Esophagus squamous epithelium (tissue), 5 donors: ENCODE data around the gene LRRC52. TPM values are rescaled to one million over a fixed set of nuclear protein-coding genes. Genes with fewer than 3 reads are reported as not detected.
"Not testable (repeated sequence)": the region's sequence is repeated elsewhere in the genome, so short reads cannot be mapped to it uniquely, and the experiment has no call there.

Experiments used
- DNase-seq: peaks from one replicate; lab custom pipeline; 2025; lab: John Stamatoyannopoulos, UW
- H3K27ac ChIP-seq, 4 donors: fragments of 200-600 bp; sonication (generic); one replicate each; pipeline ENCODE4 v1.5.1; 2016 to 2019; ENCODE audit warnings: mild to moderate bottlenecking in 1 of 4
- H3K27me3 ChIP-seq, 4 donors: fragments of 200-600 bp; sonication (generic); 1 replicate in 3 of 4; 2 replicates in 1 of 4; pipeline versions ENCODE4 v1.5.1 to v1.6.0; 2017 to 2021; ENCODE audit warnings: antibody characterized with exemption in 1 of 4
- H3K36me3 ChIP-seq, 3 donors: fragments of 200-600 bp; sonication (generic); one replicate each; pipeline ENCODE4 v1.5.1; 2016 to 2019
- H3K4me1 ChIP-seq, 3 donors: fragments of 200-600 bp; sonication (generic); one replicate each; pipeline ENCODE4 v1.5.1; 2017 to 2019
- H3K4me3 ChIP-seq, 4 donors: fragments of 200-600 bp; sonication (generic); 1 replicate in 3 of 4; 2 replicates in 1 of 4; pipeline ENCODE4 v1.5.1; 2016 to 2019; ENCODE audit warnings: mild to moderate bottlenecking in 2 of 4, moderate library complexity in 1 of 4
- H3K9me3 ChIP-seq, 3 donors: fragments of 200-600 bp; sonication (generic); one replicate each; pipeline ENCODE4 v1.5.1; 2016 to 2019
- POLR2A ChIP-seq, 4 donors: fragments of 450-650 bp; IDR thresholded peaks; one replicate each; pipeline ENCODE4 v1.6.1; 2017; ENCODE audit warnings: antibody characterized with exemption in 4 of 4, mild to moderate bottlenecking in 4 of 4, moderate library complexity in 3 of 4
- WGBS, 2 donors: methylation state at CpG; one replicate each; pipeline ENCODE4 v1.1.5; 2018; 5-methylcytosine and 5-hydroxymethylcytosine counted together
- intact Hi-C: fragments of 100-400 bp; cut with DNase I; formaldehyde crosslinking; loops from one replicate; pipeline ENCODE4 v1.15.0; 2022
- total RNA-seq, 4 donors: library from RNA; depleted of rRNA; stranded (reverse); fragments of >200 nt; gene quantifications; one replicate each; pipeline ENCODE4 v1.1.0, GENCODE V29; 2016
- TF ChIP-seq, protein P1 (sequence below), 6 experiments: fragments of 450-650 bp in 4 of 6; fragments of 200-600 bp in 2 of 6; sonication (generic) in 2 of 6; IDR thresholded peaks; one replicate each; pipeline ENCODE4 v1.5.1; 2016 to 2019; ENCODE audit warnings: antibody characterized with exemption in 6 of 6, mild to moderate bottlenecking in 4 of 6, moderate library complexity in 4 of 6
- donor health status: DM: yes; HTN: yes; CAD: no.

Gene LRRC52
- total RNA-seq, 4 donors from 2014 or later, result not detected

DNA sequence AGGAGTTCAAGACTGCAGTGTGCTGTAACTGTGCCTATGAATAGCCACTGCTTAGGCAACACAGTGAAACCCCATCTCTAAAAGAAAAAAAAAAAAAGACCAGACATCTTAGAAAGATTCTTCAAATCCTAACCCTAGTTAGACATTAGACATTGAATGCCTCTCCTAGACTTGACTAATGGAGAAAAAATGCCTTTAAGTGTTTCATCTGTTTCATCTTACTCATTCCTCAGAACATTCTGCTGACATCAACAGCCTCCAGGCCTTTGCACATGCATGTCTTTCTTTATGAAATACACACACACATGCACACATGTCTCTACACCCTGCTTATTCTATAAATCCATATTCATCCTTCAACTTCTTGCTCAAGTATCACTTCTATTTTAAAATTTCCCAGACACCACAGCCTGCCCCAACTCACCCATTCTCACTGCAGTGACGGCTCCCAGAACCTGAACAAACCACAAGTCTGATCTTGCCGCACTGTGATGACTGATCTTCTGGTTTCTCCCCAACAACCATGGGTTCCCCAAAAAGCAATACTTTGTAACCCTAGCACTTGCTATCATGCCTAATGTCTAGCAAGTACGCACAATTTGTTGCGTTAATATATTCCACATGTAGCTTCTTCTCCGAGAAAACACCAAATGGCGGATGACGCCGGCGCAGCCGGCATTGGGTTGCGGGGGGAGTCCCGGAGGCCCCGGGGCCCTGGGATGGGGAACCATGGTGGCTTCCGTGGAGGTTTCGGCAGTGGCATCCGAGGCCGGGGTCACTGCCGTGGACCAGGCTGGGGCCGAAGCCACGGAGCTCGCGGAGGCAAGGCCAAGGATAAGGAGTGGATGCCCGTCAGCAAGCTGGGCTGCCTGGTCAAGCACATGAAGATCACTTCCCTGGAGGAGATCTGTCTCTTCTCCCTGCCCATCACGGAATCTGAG is 37.4 kb downstream of the LRRC52 start:
- no peak for DNase-seq
- 61 to 87% methylated on average over 2 to 18 of the region's 24 CpGs for WGBS, 2 donors
- no peaks in the 10 kb centered on the region for H3K27me3 ChIP-seq
- H3K4me1 ChIP-seq, result peaks cover 0 to 6% (median 0%) of the 10 kb centered on the region in 3 donors
- no peak overlapping the region for H3K27ac ChIP-seq
- H3K4me3 ChIP-seq, result no peak overlapping the region
- H3K36me3 ChIP-seq, result no peaks in the 10 kb centered on the region
- no peaks in the 10 kb centered on the region for H3K9me3 ChIP-seq
- TF ChIP-seq, protein P1, sequence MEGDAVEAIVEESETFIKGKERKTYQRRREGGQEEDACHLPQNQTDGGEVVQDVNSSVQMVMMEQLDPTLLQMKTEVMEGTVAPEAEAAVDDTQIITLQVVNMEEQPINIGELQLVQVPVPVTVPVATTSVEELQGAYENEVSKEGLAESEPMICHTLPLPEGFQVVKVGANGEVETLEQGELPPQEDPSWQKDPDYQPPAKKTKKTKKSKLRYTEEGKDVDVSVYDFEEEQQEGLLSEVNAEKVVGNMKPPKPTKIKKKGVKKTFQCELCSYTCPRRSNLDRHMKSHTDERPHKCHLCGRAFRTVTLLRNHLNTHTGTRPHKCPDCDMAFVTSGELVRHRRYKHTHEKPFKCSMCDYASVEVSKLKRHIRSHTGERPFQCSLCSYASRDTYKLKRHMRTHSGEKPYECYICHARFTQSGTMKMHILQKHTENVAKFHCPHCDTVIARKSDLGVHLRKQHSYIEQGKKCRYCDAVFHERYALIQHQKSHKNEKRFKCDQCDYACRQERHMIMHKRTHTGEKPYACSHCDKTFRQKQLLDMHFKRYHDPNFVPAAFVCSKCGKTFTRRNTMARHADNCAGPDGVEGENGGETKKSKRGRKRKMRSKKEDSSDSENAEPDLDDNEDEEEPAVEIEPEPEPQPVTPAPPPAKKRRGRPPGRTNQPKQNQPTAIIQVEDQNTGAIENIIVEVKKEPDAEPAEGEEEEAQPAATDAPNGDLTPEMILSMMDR (IDR thresholded peaks at IDR 0.05), result no peak
- TF ChIP-seq POLR2A (IDR thresholded peaks at IDR 0.05), result no peak
- intact Hi-C loops, result no loop called here

DNA sequence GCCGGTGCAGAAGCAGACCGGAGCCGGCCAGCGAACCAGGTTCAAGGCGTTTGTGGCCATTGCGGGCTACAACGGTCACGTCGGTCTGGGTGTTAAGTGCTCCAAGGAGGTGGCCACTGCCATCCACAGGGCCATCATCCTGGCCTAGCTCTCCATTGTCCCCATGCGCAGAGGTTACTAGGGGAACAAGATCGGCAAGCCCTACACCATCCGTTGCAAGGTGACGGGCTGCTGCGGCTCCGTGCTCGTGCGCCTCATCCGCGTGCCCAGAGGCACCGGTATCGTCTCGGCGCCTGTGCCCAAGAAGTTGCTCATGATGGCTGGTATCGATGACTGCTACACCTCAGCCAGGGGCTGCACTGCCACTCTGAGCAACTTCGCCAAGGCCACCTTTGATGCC is 38.1 kb downstream of the LRRC52 start:
- Histone ChIP-seq H3K4me1 (peaks cover 0 to 6% (median 0%) of the 10 kb centered on the region in 3 donors), H3K36me3 (no peaks in the 10 kb centered on the region), H3K27me3 (peaks cover 0 to 3% (median under 1%) of the 10 kb centered on the region in 4 donors), H3K27ac (no peak overlapping the region), H3K9me3 (no peaks in the 10 kb centered on the region), H3K4me3 (no peak overlapping the region)
- TF ChIP-seq, protein P1 (IDR thresholded peaks at IDR 0.05), result no peak
- no peak for TF ChIP-seq POLR2A (IDR thresholded peaks at IDR 0.05)
- WGBS, 2 donors, result 97% methylated on average over 16 to 21 of the region's 25 CpGs
- no peak for DNase-seq
- intact Hi-C loops, result no loop called here

DNA sequence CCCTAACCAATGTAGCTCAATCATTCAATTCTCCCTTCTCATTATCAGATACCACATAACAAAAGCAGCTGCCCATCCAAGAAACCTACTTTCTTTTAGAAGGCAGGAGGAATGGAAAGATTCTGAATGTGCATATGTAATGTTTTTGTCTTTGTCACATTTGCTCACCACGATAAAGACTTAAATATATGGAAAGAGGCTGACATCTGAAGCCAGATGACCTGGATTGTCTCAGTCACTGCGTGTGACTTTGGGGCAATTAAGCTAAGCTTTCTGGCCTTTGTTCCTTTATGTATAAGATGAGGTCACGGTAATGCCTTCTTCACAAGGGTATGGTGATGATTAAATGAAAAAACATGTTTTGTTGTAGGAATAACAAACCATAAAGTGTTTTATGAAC is 42.6 kb downstream of the LRRC52 start:
- no peak for DNase-seq
- WGBS, 2 donors, result 58 to 76% methylated on average over 3 of the region's 3 CpGs
- intact Hi-C loops, result no loop called here

DNA sequence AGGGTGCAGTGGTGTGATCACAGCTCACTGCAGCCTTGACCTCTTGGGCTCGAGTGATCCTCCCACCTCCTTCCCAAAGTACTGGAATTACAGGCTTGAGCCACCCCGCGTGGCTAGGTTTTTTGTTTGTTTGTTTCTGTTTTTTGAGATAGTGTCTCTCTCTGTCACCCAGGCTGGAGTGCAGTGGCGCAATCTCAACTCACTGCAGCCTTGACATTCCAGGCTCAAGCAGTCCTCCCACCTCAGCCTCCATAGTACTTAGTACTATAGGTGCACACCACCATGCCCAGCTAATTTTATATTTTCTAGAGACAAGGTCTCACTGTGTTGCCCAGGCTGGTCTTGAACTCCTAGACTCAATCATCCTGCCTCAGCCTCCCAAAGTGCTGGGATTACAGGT is 47.6 kb downstream of the LRRC52 start:
- DNase-seq, intact Hi-C loops, H3K9me3 ChIP-seq, H3K4me3 ChIP-seq, H3K27ac ChIP-seq, H3K36me3 ChIP-seq: not testable (repeated sequence)
- WGBS, 2 donors, result 81 to 83% methylated on average over 4 of the region's 4 CpGs
- peaks cover 0 to 54% (median 1%) of the 10 kb centered on the region in 4 donors for H3K27me3 ChIP-seq
- H3K4me1 ChIP-seq, result peaks cover 0 to 15% (median 2%) of the 10 kb centered on the region in 3 donors

More for the DNA sequence above, 42.6 kb downstream of the LRRC52 start:
- TF ChIP-seq POLR2A (IDR thresholded peaks at IDR 0.05), result no peak
- TF ChIP-seq, protein P1 (IDR thresholded peaks at IDR 0.05), result no peak
- Histone ChIP-seq H3K4me3 (no peak overlapping the region), H3K4me1 (peaks cover 0 to 6% (median 0%) of the 10 kb centered on the region in 3 donors), H3K9me3 (no peaks in the 10 kb centered on the region), H3K27ac (no peak overlapping the region), H3K36me3 (no peaks in the 10 kb centered on the region), H3K27me3 (peaks cover 0 to 25% (median 2%) of the 10 kb centered on the region in 4 donors)

DNA sequence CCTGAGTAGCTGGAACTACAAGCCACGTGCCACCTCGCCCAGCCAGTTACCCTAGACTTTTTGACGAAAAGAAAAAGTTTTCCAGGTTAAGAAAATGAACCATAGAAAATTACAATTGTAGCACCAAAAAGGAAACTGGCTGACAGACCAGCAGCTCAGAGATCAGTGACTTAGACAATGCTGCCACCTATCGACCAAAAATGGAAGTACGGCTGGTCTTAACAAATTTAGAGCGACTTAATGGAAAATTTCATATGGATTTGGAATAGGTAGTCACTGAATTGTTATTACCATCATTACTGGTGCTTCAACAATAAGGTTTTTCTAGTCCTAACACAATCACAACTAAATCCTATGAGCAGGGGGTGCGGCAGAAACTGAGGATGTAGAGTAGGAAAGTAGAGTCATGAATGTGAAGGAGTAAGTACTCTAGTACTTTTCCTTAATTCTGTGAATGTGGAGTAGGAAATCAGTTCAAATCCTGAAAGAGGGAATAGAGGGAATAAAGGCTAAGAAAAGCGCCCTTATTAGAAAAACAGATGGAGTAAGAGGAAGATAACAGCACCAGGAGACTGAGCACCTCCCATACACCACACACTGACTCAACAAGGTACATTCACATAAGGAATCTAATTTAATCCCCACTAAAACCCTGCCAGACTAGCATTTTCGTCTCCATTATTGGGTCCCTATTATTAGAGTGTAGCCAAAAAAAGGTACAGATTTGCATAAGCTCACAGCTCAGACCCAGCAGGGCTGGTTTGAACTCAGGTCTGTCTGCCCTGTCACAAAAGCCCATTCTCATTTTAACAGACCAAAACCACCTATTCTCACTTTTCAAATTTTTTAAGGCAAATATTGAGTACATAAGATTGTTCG is 49.4 kb downstream of the LRRC52 start:
- Histone ChIP-seq H3K9me3 (no peaks in the 10 kb centered on the region), H3K36me3 (no peaks in the 10 kb centered on the region), H3K27me3 (peaks cover 0 to 43% (median 0%) of the 10 kb centered on the region in 4 donors), H3K4me1 (peaks cover 5 to 20% (median 8%) of the 10 kb centered on the region in 3 donors), H3K4me3 (no peak overlapping the region), H3K27ac (no peak overlapping the region)
- no peak for DNase-seq
- 1 to 2% methylated on average over 9 to 10 of the region's 10 CpGs for WGBS, 2 donors
- TF ChIP-seq, protein P1 (IDR thresholded peaks at IDR 0.05), result peak; percentile 73 to 97 (median 94)
- TF ChIP-seq POLR2A (IDR thresholded peaks at IDR 0.05), result no peak
- intact Hi-C loops, result loop anchor here (2.0 kb wide), 1 partner anchor 200 kb away; no protein-coding TSS in a partner anchor
